COR-L47 (cell line): ENCODE measurements around the gene TP53AIP1.

ENCODE experiments used
- DNase-seq: peaks from one replicate; lab custom pipeline; 2025; lab: John Stamatoyannopoulos, UW

TP53AIP1 gene

GRCh38 chr11:128890543-128891368 lies 51.9 kb downstream of the TP53AIP1 start, which contains the start of gene KCNJ5:
TSS of gene KCNJ5 (plus strand) at chr11:128891356. CDS start at chr11:128911274, 19,918 bp downstream.
- peak; percentile 36 for DNase-seq

- no peak for DNase-seq
These were observed 52.5 kb downstream of the TP53AIP1 start for GRCh38 chr11:128890216-128890542.

- DNase-seq, result no peak
These were observed 52.9 kb downstream of the TP53AIP1 start for GRCh38 chr11:128889657-128890213.

GRCh38 chr11:128888034-128888985 lies 54.4 kb downstream of the TP53AIP1 start:
- no peak for DNase-seq

- DNase-seq, result peak; percentile 52
These were observed 56.1 kb downstream of the TP53AIP1 start for GRCh38 chr11:128886406-128887124.
